AG08396 (cell line): ENCODE data around the gene BOD1L1.

Experiments used
- DNase-seq: peaks from one replicate; pipeline ENCODE4 v3.0.0; 2012; ENCODE audit warnings: low spot score, mixed read lengths

Gene BOD1L1

DNA sequence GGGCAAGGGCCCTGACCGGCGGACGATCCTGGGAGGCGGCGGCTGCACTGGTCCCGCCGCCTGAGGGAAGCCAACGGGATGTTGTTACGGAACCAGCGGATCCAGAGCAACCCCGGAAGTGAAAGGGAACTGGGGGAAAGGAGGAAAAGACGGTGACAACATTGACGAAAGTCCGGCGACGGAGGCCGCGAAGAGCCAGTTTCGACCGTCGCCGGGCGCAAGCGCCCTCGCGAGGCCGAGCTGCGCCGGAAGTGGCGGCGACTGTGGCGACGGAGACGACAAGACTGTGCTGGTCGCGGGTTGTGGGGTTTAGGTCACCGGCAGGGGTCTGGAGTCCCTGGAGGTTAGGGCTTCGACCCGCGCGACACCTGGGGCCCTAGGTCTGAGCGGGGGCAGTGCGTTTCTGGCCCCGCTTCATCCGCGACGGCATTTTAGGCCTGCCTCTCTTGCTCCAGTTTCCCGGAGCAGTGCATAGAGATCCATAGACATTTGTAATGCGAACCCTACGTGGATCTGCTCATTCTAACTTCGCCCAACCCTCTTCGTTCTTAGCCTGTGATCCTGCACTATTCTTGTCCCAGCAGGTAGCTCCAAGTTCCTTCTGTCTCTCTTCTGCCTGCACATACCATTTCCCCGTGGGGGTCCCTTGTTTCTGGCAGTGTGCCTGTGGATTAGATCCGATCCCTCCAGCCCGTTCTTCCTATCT lies at the start of gene BOD1L1:
TSS of gene BOD1L1 (minus strand) at position 120 of the 706 bp plus-strand sequence. CDS start 138 bp downstream, outside the sequence.
- peak; percentile 92 for DNase-seq

DNA sequence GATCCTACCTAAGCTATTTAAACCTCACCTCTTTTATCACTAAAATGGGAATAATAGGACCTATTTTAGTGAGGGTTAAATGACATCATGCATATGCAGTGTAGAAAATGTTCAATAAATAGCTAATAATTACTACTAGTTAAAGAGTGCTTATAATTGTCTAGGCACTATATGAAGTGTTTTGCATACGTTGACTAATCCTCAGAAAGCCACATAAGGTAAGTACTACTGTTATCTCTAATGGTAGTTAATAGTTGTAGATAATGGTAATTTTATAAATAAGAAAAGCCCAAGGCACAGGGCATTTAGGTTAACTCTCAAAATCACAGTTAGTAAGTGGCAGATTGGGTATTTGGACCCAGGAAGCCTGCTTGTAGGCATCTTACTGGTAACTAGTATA lies 47.4 kb upstream of the BOD1L1 start:
- no peak for DNase-seq

DNA sequence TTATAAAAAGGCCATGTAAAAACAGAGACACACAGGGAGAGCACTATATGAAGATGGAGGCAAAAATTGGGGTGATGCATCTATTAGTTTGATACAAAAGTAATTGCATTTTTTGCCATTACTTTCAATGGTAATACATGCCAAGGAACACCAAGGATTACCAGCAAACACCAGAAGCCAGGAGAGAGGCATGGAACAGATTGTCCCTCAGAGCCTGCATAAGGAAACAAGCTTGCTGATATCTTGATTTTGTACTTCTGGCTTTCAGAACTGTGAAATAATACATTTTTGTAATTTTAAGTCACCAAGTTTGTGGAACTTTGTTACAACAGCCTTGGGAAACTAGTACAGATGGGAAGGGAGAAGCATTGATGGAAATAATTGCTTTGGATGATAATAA lies 45.6 kb upstream of the BOD1L1 start:
- no peak for DNase-seq

DNA sequence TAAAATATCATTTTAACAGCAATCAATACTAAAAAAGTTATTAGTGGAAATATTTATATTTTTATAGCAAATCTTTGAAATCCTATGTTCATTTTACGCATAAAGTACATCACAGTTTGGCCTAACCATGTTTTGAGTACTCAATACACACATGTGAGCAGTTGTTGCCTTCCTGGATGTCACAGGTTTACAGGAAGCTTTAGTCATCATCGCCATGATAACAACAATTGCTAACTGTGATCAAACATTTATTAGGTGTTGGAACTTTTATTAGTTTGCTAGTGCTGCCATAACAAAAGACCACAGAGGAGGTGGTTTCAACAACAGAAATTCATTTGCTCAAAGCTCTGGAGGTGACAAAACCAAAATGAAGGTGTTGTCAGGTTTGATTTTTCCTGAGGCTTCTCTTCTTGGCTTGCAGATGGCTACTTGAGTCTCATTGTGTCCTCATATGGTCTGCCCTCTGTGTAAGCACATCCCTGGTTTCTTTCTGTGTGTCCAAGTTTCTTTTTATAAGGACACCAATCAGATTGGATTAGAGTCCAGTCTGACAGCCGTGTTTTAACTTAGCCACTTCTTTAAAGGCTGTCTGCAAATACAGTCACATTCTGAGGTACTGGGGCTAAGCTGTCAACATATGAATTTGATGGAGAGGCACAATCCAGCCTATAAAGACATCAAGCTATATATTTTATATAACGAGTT lies 43.1 kb upstream of the BOD1L1 start:
- DNase-seq = no peak

DNA sequence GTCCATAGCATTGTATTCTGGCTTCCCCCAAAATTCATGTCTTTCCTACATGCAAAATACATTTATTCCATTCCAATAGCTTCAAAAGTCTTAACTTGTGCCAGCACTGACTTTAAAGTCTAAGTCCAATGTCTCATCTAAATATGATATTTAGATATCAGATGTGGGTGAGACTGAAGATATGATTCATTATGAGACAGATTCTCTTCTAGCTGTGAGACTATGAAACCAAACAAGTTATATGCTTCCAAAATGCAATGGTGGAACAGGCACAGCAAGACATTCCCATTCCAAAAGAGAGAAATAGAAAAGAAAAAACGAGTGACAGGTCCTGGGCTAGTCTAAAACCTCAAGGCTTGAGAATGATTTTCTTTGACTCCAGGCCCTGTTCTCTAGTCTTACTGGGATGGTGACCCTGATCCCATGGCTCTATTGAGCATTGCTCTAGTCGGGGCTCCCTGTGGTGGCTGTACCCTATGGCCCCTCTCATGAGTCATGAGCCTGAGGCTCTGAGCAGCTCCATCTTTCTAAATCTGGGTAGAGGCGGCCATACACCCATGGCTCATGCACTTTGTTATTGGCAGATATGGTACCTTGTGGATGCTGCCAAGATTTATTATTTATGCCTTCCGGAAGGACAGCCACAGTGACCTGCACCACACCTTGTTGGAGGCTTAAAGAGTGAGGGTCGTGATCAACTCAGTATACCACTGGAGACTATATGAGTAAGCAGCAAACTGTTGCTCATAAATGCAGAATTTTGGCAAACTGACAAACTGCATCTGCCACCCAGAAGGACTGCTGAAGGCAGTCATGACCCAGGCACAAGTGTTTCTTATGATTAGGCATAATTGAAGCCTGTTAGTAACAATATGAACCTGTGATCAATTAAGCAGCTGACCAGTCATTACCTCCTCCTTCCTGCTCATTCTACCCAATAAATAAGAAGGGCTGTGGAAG lies 38.5 kb upstream of the BOD1L1 start:
- DNase-seq = no peak

DNA sequence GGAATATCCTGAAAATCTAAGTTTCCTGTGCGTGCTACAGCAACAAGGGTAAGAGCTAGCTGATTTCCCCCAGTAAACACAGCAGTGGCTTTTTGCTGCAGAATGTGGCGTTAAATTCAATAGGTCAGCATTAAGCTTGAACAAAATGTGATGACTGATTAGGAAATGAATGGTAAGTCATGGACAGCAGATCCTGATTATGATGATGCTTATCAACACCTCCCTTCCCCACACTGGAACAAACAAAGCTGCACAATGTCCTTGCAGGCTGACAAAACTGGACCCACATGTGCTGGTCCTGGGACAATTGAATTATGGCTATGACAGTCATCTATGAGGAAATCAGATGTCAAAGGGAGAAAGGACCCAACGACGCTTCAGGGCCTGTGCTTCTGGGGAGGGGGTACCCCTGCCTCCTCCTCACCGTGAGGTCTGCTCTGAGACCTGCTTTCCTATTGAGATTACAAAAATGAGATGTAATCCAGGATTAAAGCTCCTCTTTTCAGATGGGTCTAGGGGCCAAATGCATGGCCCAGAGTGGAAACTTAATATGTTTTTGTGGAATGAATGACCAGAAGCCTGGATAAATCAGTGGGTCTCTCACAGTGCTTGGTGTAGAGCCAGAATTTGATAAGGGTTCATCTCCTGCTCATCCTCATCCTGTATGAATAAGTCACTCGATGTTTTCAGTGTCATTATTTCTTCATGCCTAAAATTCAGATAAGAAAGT lies 32.0 kb upstream of the BOD1L1 start:
- DNase-seq = no peak

DNA sequence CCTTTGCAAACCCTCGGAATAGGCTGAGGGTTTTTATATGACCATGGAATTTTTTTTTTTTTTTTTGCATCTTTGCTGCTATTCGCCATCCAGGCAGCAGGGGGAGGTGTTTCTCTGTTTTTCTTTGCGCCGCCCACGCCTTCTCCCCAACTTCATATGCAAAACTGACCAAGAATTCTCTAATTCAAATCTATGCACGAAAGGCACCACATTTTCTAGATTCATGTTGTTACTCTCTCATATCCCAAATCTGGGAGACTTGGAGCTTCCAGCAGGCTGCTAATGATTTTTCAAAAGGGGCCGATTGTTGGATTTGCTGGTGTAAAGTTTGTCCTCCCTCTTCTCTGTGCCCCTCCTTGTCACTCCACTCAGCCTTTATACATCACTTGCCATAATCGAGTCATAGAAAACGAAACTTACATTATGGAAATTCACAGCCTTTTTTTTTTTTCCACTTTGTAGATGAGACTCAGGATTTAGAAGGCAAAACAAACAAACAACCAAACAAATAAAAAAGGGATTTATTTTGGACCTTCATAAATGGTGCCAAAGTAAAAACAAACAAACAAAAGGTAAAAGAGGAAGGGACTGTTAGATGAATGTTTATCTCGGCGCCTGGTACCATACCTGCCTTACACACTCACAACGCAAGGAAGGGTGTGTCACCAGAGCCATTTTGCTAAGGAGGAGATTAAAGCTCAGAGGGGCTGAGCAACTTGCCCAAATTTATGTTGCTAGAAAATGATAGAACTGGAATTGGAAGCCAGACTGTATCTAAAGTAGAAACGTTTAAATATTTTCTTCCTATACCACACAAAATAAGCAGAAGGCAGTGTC lies 29.3 kb upstream of the BOD1L1 start:
- peak; percentile 61 for DNase-seq

DNA sequence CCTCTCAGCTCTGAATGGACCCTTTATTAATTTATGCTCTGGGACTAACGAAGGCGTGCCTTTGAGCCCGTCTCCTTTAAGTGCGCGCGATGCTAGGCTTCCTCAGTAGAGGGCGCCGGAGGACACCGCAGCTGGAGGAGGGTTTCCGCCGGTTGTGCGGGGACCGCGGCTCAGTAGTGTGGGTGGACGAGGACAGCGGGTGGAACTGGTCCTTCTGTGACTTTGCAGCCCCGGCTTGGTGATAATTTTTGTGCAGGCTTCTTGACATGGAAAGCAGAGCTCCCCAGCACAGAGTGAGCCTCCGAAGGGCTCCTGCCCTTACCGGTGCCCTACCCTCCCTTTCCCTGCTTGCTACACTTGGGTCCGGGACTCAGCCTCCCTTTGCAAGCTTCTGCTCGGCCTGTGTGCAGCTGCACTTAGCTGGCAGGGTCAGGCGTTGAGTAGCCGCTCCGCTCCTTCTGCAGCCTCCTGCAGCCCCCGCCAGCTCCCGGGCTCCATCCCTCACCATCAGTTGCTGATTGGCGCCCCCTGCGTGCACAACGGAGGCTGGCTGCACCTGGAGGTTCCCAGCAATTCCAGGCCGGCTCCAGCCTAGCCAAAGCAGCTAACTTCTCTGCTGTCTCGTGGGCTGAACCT lies 26.8 kb upstream of the BOD1L1 start:
- DNase-seq = peak; percentile 80

DNA sequence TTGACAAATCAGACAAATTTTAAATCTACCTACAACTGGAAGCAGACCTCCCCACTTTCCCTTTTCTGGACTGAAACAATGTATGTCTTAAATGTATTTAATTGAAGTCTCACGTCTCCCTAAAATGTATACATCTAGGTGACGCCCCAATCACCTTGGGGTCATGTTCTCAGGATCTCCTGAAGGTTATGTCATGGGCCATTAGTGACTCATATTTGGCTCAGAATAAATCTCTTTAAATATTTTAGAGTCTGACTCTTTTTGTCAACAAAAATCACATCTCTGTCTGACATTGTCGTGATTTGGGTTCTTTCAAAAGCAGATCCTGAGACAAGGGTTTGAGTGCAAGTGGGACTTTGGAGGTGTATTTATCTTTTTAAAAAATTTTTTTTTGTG lies 26.2 kb upstream of the BOD1L1 start:
- no peak for DNase-seq

DNA sequence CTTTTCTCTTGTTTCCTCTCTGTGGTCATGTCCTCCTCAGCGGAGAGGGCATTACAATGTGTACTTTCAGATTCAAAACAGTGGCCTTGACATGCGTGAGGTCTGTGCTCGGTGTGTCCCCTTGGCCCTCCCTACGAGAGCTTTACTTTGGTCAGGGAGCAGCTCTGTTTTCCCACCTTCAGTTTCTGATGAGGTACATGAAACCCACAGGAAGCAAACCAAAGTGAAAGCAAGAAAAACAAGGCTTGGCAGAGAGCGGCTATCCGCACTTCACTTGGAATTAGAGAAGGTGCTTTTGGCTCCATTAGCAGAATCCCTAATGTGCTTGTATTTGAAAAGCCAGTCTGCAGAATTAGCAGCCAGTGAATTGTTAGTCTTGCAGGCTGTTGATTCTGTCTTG lies 19.5 kb upstream of the BOD1L1 start:
- no peak for DNase-seq

DNA sequence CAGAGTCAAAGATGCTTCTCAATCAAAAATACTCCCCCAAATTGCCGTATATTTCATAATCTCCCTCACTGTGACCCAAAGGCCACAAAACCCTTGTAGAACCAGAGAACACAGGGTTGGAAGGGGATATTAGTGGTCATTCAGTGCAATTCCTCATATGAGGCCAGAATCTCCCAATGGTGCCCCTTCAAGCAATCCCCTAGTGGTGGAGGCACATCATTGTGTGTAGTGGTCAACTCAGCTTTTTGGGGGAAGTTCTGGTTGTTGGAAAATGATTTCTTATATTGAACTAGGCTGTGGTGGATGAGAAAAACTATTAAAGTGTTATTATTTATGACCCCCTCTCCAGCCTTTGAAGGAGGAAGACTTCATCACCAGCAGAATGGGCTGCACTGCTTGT lies 17.6 kb upstream of the BOD1L1 start:
- no peak for DNase-seq

DNA sequence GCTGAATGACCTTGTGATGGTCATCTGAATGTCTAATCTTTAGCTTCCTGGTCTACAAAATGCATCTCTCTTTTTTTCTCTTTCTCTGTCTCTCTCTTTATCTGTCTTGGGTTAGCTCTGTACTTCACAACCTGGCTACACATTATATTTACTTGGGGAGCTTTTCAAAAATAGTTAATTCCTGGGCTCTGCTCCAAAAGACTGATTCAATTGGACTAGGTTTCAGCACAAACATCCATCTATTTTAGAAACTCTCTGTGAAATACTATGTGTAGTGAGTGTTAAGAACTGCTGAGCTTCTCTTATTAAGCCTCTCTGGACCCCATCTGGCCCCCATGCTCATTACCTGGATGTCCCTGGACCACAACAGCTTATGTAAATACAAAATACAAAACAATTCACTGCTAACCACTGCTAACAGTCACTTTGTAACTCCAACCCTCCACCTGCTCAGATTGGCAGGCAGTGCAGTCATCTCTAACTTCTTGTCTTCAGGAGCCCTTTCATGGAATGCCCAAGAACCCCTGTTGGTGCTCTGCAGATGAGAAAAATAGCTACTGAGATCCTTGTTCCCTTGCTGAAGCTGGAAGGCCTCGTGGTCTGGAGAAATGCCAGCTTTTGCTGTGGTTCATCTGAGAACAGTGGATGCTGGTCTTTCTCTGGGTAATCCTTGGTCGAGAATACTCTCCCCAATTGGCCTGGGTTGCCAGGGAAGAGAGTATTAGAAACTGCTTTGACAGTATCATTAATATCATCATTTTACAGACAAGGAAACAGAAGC lies 14.8 kb upstream of the BOD1L1 start:
- DNase-seq = no peak

DNA sequence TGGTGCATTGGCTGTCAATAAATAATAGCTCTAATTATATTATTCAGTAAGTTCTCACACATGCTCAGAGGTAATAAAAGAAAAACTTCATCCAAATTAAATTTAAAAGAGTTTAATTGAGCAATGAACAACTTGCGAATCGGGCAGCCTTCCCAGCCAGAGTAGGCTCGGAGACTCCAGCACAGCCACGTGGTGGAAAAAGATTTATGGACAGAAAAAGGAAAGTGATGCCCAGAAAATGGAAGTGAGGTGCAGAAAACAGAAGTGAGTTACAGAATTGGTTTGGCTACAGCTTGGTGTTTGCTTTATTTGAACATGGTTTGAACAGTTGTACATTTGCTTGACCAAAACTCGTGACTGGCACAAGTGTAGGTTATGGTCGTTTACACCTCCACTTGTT lies 13.6 kb upstream of the BOD1L1 start:
- no peak for DNase-seq

DNA sequence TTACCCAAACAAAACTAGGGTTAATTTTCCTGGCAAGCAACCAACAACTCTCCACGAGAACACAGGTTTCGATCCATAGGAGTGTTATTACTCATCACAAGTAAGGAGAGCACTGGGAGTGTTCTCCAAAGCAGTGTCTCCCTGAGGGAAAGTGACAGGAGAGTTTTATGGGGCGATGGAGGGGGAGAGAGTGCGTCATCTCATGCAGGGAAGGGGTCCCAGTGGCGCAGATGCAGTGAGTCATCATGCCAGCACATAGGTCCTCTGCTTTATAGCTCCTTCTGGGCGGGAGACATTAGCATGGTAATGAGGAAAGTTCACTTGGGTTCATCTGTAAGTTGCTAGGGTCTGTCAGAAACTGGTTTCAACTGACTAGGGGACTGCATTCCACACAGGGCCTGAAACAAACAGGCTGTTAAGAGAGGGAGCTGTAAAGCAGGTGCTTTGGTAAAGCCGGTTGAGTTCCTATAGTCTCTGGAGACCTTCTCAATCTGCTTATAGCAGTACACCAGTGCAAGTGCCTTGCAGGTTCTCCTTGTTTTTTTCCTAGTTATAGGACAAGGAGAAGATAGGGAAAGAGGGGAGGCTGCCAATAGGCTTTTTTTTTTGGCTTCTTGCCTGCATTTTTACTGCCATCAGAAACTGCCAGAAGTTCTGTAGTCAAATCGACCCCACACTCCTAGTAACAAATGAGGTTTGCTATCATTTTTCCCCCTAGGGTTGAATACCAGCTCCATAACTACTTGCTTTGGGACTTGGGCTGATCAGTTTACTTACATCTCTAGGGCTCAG lies 12.8 kb upstream of the BOD1L1 start:
- DNase-seq = no peak

DNA sequence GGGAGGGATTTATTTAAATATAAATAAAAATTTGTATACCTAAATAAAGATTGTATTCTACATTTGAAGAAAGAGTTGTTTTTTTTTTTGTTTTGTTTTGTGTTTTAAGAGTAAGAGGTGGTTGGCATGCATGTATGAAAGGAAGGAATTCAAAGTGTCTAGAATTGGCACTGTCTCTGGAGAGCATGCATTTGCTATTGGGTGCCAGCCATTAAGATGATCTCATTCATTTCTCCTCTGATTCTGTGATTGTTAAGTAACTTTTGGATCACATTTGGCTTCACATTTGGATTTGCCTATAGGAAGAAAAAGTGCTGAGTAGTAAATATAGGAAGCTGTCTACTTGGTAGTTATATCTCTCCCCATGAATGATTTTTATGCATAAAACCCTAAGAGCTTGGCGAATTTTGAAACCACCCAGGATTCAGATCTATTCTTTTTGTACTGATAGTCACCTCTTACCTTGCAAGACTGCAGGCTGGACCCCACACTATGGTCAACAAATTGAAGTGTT lies 7.8 kb upstream of the BOD1L1 start:
- DNase-seq = no peak

DNA sequence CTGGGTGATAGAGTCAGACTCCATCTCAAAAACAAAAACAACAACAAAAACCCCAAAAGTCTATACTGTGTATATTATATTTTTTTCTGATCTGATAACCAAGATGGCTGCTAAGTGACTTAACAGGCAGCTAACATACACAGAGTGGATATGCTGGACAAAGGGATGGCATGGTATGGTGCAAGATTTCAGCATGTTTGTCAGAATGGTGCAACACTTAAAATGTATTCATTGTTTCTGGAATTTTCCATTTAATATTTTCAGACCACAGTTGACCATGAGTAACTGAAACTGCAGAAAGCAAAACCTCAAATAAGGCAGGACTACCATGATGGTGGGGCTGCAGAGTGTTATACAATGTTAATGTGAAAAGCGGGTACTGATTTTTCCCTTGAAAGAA lies 6.1 kb upstream of the BOD1L1 start:
- no peak for DNase-seq

DNA sequence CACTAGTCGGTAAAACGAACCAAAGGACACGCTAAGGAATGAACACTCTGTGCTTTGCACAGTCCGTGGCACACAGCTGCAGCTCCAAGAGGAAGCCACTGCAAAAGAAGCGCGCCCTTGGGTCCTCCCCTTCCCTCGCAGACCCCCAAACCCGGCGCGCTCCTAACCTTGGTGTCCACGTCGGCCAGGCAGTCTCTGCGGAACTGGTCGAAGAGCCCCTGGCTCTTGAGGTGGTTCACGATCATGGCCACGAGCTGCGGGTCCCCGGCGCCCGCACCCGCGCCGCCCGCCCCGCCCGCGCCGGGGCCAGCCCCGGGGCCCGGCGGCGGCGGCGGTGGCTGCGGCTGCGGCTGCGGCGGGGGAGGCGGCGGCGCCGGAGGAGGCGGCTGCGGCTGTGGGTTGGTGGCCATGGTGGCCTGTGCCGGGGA lies 333 bp downstream of the BOD1L1 start:
- DNase-seq = no peak

DNA sequence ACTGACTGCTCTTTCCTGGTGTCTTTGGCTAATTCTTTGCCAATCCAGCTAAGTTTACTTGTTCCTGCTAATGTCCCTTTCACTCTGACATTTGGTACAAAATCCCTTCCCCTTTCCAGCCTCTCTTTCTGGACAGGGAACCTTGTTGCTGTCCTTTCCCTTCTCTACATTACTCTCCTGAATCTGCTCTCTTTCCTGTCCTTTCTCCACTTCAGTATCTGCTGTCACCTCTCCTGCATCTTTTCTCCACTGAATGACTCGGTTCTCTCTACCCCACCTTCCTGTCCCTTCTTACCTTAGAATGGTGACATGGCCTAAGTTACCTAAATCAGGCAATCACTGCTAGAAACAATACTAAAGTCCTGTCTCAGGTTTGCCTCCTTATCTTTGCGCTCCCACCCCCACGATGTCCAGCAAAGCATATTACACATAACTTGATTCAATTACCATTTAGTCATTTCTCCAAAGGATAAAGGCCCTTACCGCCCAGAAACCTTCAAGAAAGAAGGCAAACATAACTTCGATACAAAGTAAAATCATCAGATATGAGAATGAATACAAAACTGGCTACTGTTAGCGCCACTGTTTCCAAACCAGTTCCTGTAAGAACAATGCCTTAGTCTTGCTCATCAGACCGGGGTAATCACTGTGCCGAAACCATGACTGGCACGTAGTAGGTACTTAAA lies 890 bp downstream of the BOD1L1 start:
- no peak for DNase-seq
